H1 (cell line): ENCODE measurements around the gene AFG1L.

Experiments used
- EGR1 ChIP-seq: IDR thresholded peaks from 2 replicates; pipeline ENCODE4 v1.6.1; 2011; ENCODE audit warnings: low read depth, low read length, borderline replicate concordance
- EZH2 ChIP-seq: fragments of 200-600 bp; sonication (generic); IDR thresholded peaks from 2 replicates; pipeline ENCODE4 v1.7.1; 2012; ENCODE audit warnings: low read depth, mild to moderate bottlenecking, moderate library complexity, low read length, inconsistent platforms; ENCODE audit not compliant: severe bottlenecking
- GABPA ChIP-seq: IDR thresholded peaks from 2 replicates; pipeline ENCODE4 v1.6.1; 2011; ENCODE audit warnings: mild to moderate bottlenecking, low read length, moderate library complexity, borderline replicate concordance; ENCODE audit not compliant: insufficient read depth
- PHF8 ChIP-seq: fragments of 200-600 bp; sonication (generic); conservative IDR thresholded peaks from 2 replicates; pipeline ENCODE4 v1.7.1; 2012; ENCODE audit warnings: low read depth, mild to moderate bottlenecking, inconsistent platforms, low read length, moderate library complexity
- POLR2A ChIP-seq, 2 experiments: IDR thresholded peaks; 1 replicate in 1 of 2; 2 replicates in 1 of 2; pipeline ENCODE4 v1.6.1; 2011; ENCODE audit warnings: low read depth in 2 of 2, low read length in 2 of 2, mild to moderate bottlenecking in 2 of 2; ENCODE audit errors: control extremely low read depth in 1 of 2
- RAD21 ChIP-seq, 2 experiments: IDR thresholded peaks in 1 of 2; conservative IDR thresholded peaks in 1 of 2; 2 replicates each; pipeline ENCODE4 v1.6.1; 2011; ENCODE audit warnings: low read depth in 2 of 2, low read length in 2 of 2, improper control_type of control experiment in 1 of 2, inconsistent platforms in 1 of 2, mild to moderate bottlenecking in 1 of 2, moderate library complexity in 1 of 2
- RXRA ChIP-seq: IDR thresholded peaks from 2 replicates; pipeline ENCODE4 v1.6.1; 2011; ENCODE audit warnings: low read depth, mild to moderate bottlenecking, low read length, moderate library complexity; ENCODE audit not compliant: insufficient read depth
- SRF ChIP-seq: IDR thresholded peaks from 2 replicates; pipeline ENCODE4 v1.6.1; 2011; ENCODE audit warnings: mild to moderate bottlenecking, low read depth, low read length, moderate library complexity
- TAF1 ChIP-seq: IDR thresholded peaks from 2 replicates; pipeline ENCODE4 v1.6.1; 2011; ENCODE audit warnings: mild to moderate bottlenecking, low read depth, low read length
- TF ChIP-seq, protein P1 (sequence below): fragments of 300-600 bp; sonication (generic); IDR thresholded peaks from 2 replicates; pipeline ENCODE4 v1.7.1; 2012; ENCODE audit warnings: low read length, moderate library complexity, mild to moderate bottlenecking, inconsistent platforms; ENCODE audit not compliant: insufficient replicate concordance
- TF ChIP-seq, protein P2 (sequence below), 3 experiments: IDR thresholded peaks; 1 replicate in 2 of 3; 2 replicates in 1 of 3; pipeline versions ENCODE4 v1.5.1 to v1.6.1; 2011; ENCODE audit warnings: low read length in 3 of 3, mild to moderate bottlenecking in 3 of 3, inconsistent platforms in 2 of 3, low read depth in 1 of 3, moderate library complexity in 1 of 3; ENCODE audit not compliant: insufficient read depth in 1 of 3; ENCODE audit errors: control extremely low read depth in 1 of 3

DNA sequence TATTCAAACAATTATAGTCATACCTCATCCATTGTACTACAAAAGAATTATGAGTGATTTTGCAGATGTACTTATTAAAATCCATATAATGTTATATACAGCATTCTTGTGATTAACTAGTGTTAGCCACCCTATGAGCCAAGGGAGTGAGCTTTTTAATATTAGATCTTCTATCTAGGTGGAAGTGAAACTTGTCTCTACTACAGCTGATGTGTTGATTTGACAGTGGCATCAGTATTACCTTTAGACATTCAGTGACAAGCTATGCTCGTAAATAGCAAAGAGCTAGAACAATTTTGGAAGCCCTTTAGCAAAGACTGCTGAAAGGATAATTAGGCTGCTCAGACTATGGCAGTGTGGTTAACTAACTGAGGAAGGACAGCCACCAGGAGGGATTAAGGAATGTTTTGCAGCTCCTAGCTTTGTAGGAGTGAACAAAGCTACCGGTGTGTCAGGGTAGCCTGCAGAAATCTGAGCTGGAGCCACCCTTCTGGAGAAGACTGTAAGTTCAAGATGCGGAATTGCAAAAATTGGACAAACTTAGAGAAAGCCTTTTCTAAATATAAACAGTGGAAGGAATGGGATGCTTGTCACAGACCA is 73.7 kb downstream of the AFG1L start:
- TF ChIP-seq TAF1 (no peak), RXRA (no peak), EZH2 (no peak), POLR2A (IDR thresholded peaks at IDR 0.05; ENCODE audit: control extremely low read depth in 1 of 2, low read depth in 2 of 2, low read length in 2 of 2) (no peak), GABPA (no peak), RAD21 (IDR thresholded peaks at IDR 0.05 in 1 of 2, conservative IDR thresholded peaks at IDR 0.05 in 1 of 2; ENCODE audit: low read depth in 2 of 2, low read length in 2 of 2) (no peak), EGR1 (no peak), SRF (no peak), PHF8 (no peak)
- TF ChIP-seq, protein P1, sequence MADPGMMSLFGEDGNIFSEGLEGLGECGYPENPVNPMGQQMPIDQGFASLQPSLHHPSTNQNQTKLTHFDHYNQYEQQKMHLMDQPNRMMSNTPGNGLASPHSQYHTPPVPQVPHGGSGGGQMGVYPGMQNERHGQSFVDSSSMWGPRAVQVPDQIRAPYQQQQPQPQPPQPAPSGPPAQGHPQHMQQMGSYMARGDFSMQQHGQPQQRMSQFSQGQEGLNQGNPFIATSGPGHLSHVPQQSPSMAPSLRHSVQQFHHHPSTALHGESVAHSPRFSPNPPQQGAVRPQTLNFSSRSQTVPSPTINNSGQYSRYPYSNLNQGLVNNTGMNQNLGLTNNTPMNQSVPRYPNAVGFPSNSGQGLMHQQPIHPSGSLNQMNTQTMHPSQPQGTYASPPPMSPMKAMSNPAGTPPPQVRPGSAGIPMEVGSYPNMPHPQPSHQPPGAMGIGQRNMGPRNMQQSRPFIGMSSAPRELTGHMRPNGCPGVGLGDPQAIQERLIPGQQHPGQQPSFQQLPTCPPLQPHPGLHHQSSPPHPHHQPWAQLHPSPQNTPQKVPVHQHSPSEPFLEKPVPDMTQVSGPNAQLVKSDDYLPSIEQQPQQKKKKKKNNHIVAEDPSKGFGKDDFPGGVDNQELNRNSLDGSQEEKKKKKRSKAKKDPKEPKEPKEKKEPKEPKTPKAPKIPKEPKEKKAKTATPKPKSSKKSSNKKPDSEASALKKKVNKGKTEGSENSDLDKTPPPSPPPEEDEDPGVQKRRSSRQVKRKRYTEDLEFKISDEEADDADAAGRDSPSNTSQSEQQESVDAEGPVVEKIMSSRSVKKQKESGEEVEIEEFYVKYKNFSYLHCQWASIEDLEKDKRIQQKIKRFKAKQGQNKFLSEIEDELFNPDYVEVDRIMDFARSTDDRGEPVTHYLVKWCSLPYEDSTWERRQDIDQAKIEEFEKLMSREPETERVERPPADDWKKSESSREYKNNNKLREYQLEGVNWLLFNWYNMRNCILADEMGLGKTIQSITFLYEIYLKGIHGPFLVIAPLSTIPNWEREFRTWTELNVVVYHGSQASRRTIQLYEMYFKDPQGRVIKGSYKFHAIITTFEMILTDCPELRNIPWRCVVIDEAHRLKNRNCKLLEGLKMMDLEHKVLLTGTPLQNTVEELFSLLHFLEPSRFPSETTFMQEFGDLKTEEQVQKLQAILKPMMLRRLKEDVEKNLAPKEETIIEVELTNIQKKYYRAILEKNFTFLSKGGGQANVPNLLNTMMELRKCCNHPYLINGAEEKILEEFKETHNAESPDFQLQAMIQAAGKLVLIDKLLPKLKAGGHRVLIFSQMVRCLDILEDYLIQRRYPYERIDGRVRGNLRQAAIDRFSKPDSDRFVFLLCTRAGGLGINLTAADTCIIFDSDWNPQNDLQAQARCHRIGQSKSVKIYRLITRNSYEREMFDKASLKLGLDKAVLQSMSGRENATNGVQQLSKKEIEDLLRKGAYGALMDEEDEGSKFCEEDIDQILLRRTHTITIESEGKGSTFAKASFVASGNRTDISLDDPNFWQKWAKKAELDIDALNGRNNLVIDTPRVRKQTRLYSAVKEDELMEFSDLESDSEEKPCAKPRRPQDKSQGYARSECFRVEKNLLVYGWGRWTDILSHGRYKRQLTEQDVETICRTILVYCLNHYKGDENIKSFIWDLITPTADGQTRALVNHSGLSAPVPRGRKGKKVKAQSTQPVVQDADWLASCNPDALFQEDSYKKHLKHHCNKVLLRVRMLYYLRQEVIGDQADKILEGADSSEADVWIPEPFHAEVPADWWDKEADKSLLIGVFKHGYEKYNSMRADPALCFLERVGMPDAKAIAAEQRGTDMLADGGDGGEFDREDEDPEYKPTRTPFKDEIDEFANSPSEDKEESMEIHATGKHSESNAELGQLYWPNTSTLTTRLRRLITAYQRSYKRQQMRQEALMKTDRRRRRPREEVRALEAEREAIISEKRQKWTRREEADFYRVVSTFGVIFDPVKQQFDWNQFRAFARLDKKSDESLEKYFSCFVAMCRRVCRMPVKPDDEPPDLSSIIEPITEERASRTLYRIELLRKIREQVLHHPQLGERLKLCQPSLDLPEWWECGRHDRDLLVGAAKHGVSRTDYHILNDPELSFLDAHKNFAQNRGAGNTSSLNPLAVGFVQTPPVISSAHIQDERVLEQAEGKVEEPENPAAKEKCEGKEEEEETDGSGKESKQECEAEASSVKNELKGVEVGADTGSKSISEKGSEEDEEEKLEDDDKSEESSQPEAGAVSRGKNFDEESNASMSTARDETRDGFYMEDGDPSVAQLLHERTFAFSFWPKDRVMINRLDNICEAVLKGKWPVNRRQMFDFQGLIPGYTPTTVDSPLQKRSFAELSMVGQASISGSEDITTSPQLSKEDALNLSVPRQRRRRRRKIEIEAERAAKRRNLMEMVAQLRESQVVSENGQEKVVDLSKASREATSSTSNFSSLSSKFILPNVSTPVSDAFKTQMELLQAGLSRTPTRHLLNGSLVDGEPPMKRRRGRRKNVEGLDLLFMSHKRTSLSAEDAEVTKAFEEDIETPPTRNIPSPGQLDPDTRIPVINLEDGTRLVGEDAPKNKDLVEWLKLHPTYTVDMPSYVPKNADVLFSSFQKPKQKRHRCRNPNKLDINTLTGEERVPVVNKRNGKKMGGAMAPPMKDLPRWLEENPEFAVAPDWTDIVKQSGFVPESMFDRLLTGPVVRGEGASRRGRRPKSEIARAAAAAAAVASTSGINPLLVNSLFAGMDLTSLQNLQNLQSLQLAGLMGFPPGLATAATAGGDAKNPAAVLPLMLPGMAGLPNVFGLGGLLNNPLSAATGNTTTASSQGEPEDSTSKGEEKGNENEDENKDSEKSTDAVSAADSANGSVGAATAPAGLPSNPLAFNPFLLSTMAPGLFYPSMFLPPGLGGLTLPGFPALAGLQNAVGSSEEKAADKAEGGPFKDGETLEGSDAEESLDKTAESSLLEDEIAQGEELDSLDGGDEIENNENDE = no peak
- TF ChIP-seq, protein P2, sequence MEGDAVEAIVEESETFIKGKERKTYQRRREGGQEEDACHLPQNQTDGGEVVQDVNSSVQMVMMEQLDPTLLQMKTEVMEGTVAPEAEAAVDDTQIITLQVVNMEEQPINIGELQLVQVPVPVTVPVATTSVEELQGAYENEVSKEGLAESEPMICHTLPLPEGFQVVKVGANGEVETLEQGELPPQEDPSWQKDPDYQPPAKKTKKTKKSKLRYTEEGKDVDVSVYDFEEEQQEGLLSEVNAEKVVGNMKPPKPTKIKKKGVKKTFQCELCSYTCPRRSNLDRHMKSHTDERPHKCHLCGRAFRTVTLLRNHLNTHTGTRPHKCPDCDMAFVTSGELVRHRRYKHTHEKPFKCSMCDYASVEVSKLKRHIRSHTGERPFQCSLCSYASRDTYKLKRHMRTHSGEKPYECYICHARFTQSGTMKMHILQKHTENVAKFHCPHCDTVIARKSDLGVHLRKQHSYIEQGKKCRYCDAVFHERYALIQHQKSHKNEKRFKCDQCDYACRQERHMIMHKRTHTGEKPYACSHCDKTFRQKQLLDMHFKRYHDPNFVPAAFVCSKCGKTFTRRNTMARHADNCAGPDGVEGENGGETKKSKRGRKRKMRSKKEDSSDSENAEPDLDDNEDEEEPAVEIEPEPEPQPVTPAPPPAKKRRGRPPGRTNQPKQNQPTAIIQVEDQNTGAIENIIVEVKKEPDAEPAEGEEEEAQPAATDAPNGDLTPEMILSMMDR (IDR thresholded peaks at IDR 0.05; ENCODE audit: control extremely low read depth in 1 of 3, insufficient read depth in 1 of 3, low read depth in 1 of 3, low read length in 3 of 3) = no peak
